ENCODE data around the gene EFCAB6.

EFCAB6 gene

DNA sequence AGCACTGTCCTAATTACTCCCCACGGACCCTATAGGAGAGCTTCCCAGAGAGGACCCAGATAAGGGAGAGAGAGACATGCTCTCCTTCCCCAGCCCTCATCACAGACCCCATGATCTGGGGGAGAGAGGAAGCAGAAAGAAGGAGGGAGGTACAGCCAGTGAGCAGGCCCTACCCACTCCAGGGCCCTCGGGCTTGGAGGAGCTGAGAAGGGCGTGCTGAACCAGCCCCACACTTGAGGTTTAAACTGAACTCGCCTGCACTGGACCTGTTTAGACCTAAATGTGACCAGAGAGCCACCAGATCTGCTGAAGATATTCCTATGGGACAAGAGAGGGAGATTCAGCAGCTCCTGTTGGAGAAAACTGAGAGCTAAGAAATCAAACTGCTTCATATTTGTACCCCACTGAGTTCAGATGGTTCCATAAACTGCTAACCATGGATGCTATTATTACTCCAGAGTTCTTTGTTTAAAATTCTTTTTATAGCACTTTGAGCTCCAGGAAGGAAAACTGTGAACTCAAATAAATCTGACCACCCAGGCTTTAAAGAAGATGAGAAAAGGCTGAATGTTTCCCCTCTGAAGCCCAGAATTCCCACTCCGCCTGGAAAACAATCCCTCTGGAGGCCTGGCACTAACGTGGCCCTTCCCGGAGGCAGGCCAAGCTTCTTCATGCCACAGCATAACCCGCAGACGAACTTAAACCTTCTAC, 67.2 kb downstream of the EFCAB6 start:
- DNase-seq (ENCODE audit: low read depth), result no peak

DNA sequence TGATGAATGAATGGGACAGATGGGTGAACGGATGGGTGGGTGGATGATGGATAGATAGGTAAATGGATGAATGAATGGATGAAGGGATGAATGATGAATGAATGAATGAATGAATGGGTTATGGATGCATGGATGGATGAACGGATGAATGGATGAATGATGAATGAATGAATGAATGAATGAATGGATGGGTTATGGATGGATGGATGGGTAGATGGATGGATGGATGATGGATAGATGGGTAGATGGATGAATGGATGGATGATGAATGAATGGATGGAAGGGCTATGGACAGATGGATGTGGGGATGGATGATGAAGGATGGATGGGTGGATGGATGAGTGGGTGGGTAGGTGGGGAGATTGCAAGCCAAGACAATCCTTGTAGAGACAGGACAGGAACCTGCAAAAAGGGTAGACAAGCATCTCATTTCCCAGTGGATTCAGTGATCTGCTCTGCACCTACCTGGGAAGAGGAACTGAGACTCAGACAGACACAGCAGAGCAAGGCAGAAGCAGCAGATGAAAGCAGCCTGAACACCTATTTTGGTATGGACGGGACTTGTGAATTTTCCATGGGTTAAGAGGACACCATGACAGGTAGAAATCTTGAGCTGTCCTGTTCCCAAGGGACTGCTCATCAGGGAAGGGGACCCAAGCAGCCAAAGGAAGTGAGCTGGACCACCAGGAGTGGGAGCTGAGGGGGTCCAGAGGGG, 68.0 kb downstream of the EFCAB6 start:
- DNase-seq (ENCODE audit: low read depth), result no peak

GRCh38 chr22:43743131-43743530, 69.0 kb downstream of the EFCAB6 start:
- no peak for DNase-seq (ENCODE audit: low read depth)

DNA sequence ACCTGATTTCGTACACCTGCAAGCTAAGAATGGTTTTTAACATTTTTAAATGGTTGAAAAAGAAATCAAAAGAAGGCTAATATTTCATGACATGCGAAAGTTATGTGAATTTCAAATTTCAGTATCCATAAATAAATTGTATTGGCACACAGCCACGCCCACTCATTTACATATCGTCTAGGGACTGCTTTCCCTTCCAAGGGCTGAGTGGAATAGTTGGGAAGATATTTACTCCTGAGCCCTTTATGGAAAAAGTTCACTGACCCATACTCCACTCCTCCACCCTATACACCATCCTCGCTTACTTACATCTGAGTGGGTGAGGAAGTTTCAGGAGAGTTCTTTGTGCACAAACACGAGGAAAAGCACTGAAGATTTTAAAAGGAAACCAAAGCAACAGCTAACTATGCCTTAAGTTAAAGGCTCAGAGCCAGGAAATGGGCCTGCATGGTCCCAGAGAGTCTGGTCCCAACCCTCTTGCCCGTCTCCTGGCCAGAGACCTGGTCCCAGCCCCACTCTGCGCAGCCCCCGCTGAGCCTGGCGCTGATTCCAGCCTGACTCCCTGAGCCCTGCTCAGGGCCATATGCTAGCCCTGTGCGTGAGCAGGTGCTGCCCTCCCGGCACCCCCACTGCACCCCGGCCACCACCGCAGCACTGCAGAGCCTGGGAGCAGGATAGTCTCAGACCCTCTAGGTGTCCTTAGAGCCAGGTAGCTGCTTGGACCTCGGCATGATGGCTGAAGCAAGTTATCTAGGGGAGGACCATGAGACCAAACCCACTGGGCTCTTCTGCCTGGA, 69.8 kb downstream of the EFCAB6 start:
- DNase-seq (ENCODE audit: low read depth), result no peak

- DNase-seq (ENCODE audit: low read depth), result no peak
These were observed 71.4 kb downstream of the EFCAB6 start for GRCh38 chr22:43740587-43741270.

DNA sequence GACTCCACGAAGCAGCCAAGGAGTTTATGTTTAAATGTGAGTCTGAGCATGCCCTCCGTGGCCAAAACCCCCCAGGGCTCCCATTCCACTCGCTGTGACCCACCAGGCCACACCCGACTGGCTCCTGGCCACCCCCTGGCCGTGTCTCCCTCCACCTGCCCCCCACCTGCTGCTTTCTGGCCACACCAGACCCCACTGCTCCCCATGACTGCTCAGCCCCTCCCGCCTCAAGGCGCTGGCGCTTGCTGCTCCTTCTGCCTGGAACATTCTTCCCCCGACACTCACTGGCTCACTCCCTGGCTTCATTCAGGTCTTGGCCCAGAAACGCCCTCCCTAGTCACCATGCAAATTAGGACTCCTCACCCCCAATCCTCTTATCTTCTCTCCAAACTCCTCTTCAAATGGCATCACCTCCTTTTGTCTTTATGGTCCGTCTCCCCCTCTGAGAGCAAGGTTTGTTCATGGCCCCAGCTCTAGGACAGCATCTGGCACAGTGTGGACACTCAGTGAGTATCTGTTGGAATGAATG, 72.2 kb downstream of the EFCAB6 start:
- no peak for DNase-seq (ENCODE audit: low read depth)

GRCh38 chr22:43737150-43737828, 74.8 kb downstream of the EFCAB6 start:
- DNase-seq (ENCODE audit: low read depth), result no peak

DNA sequence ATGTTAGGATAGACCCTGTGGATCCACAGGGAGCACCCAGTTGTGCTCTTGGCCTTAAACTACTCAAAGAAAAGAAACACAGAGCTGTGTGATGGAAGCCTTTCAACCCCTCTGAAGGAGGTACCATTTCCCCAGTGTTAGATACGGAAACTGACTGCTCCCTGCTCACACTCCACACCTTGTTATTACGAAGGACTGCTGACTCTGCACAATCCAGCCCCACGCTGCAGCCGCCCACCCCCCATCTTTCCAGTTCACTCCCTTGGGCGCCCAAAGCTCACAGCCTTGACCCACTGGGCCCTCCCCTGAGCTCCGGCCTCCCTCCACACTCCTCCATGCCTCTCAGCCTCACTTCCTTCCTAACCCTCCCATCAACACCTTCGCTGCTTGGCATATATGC, 75.5 kb downstream of the EFCAB6 start:
- DNase-seq (ENCODE audit: low read depth), result no peak

DNA sequence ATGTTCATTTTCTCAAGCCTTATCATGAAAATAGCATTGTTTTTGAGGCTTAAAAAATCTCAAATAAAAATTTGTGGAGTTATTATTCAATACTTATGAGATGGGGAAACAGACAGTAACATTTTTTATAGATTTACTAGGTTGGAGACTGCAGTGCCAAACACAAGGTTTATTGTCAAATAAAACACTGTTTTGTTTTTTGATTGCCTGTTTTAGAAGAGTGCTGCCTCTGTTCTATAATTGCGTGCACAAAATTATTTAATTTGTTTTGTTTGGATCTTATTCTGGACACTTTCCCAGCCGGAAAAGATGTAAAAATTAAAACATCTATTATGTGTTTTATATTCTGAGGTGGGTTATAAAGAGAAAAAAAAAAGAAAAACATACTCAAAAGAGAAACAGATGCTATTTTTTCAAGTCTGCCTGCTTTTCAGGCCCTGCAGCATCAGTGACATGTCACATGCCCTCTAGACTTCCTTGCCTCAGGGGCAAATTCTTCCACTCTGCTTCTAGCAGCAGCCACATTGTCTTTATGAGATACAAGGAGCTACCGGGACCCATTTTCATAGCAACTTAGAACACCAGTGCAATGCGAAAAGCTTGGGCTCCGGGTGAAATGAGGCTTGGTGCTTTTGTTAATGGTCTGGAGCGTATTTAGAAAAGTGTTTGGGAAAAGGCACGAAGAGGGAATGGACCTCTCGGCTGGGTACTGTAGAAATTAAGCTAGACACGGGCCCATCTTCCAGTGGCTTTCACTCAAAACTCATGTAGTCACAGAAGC, 77.5 kb downstream of the EFCAB6 start:
- no peak for DNase-seq (ENCODE audit: low read depth)

GRCh38 chr22:43733138-43733537, 79.0 kb downstream of the EFCAB6 start:
- DNase-seq (ENCODE audit: low read depth), result no peak

DNA sequence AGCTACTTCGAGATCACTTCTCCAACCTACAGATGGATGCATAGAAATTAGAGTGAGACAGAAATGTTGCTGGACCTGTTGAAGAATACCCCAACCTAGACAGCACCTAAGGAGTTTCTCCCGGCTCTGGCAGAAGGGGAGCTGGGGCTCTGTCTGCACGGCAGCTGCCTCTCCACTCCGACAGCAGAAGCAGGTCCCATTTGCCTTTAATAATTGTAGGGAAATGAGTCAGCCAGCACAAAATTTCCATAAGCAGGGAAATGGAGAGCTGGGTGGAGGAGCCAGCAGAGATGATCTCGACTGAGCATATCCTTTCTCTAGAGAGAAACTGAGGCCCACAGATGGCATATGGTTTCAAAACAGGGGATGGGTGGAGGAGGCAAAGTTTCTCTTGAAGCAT, 80.1 kb downstream of the EFCAB6 start:
- no peak for DNase-seq (ENCODE audit: low read depth)

DNA sequence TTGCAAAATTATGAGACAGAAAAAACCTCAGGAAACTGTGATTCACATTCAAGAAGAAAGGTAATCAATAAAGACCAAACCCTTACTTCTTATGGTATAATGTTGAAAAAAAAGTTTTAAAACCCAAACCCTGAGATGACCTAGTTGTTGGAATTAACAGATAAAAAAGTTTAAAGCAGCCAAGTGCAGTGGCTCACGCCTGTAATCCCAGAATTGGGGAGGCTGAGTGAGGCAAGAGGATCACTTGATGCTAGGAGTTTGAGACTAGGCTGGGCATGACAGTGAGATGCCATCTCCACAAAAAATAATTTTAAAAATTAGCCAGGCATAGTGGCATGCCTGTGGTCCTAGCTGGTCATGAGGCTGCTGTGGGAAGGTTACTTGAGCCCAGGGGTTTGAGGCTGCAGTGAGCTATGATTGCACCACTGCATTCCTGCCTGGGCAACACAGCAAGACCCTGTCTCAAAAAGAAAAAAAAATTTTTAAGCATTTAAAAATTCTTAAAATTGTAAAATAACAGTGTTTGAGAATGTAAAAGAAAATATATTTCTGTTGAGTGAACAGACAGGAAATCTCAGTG, 85.1 kb downstream of the EFCAB6 start:
- no peak for DNase-seq (ENCODE audit: low read depth)

DNA sequence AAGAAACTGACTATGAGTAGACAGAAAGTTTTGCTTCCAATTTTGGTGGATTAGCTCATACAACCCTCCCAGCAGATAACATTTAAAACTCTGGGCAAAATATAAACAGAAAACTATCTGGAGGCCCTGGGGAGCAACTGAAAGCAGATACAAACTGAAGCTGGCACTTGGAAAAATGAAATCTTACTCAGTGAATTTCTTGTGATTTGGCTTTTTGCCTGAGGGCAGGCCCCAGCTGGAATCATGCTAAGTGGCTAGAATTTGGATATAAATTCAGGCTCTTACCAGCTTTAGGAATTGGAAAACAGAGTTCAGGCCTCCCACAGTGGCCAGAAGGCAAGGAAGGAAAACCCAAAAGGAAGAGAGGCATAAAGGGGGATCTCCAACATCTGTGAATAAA, 85.8 kb downstream of the EFCAB6 start:
- DNase-seq (ENCODE audit: low read depth), result no peak

- no peak for DNase-seq (ENCODE audit: low read depth)
These were observed 88.3 kb downstream of the EFCAB6 start for GRCh38 chr22:43723816-43724215.

GRCh38 chr22:43722444-43722843, 89.7 kb downstream of the EFCAB6 start:
- no peak for DNase-seq (ENCODE audit: low read depth)

- no peak for DNase-seq (ENCODE audit: low read depth)
These were observed 91.4 kb downstream of the EFCAB6 start for GRCh38 chr22:43720716-43721115.

GRCh38 chr22:43714104-43714503, 98.0 kb downstream of the EFCAB6 start:
- DNase-seq (ENCODE audit: low read depth), result no peak

DNA sequence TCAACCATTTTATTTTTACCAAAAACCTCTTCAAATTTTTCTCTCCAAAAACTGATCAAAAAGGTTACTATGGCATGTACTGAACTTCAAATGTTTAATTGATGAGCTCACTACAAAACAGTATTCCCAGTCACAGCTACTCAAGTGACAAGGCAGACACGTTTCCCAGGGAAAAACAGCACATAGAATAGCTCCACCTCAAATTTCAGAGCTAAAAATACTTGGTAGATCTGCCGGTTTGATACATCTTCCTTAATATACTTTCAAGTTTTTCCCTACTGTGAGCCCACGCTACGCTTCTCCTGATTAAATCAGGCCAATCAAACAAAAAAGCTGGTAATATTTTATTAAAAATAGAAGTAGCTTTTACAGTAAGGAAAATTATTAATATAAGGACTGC, 100.4 kb downstream of the EFCAB6 start:
- DNase-seq (ENCODE audit: low read depth), result no peak

- no peak for DNase-seq (ENCODE audit: low read depth)
These were observed 104.5 kb downstream of the EFCAB6 start for GRCh38 chr22:43707648-43708047.

DNA sequence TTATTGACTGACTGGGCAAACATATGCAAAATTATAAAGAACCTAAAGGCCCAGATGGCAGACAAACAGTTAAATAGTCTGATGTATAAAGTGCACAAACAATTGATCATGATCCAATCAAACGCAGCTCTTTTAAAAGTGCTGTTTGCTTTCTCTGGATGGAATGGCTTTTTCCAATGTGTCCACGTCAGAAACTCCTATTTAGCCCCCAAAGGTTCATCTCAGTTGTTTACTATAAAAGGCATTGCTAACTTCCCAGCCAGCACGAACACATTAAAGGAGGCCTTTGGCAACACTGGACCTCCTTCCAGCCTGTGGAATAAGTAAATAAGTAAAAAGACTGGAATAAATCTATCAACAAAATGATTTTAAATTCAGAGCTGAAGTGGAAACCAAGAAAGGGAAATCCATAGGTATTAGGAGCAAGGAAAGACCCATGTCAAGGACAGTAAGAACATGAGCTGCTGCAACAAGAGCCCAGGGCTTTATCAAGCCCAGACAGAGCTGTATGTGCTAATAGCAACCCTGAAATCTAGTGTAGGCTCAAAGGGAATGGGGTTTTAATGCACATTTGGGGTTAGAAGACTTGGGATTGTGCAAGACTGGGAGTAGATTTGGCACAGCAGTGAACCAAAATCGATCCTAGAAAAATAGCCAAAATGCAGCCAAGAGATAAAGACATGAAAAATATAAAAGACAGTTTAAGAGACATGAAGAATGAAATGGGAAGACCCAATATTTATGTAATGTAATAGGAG, 105.4 kb downstream of the EFCAB6 start:
- DNase-seq (ENCODE audit: low read depth), result no peak
